ENCODE measurements around the gene MSANTD1.

MSANTD1 gene

GRCh38 chr4:3217266-3217665 is 31.7 kb upstream of the MSANTD1 start:
- Histone ChIP-seq H3K27me3 (ENCODE audit: insufficient read depth, poor library complexity, severe bottlenecking) (no peaks in the 10 kb centered on the region), H3K4me3 (replicated peaks; ENCODE audit: insufficient read depth, low read length) (no peak overlapping the region), H3K27ac (replicated peaks) (no peak overlapping the region)
- TF ChIP-seq CTCF (IDR thresholded peaks at IDR 0.05; ENCODE audit: insufficient read depth, low read length) (no peak), REST (IDR thresholded peaks at IDR 0.05; ENCODE audit: insufficient replicate concordance, low read depth) (no peak), GABPA (IDR thresholded peaks at IDR 0.05; ENCODE audit: low read depth) (no peak), POLR2AphosphoS5 (IDR thresholded peaks at IDR 0.05; ENCODE audit: low read depth) (no peak), SPI1 (IDR thresholded peaks at IDR 0.05; ENCODE audit: borderline replicate concordance, low read depth) (no peak)
- no peak for DNase-seq (ENCODE audit: low read depth in 1 of 2, low spot score in 1 of 2)

- no peak overlapping the region for H3K4me3 ChIP-seq (replicated peaks; ENCODE audit: insufficient read depth, low read length)
- DNase-seq (ENCODE audit: low read depth in 1 of 2, low spot score in 1 of 2), result no peak
- TF ChIP-seq REST (IDR thresholded peaks at IDR 0.05; ENCODE audit: insufficient replicate concordance, low read depth) (no peak), CTCF (IDR thresholded peaks at IDR 0.05; ENCODE audit: insufficient read depth, low read length) (no peak), GABPA (IDR thresholded peaks at IDR 0.05; ENCODE audit: low read depth) (no peak), SPI1 (IDR thresholded peaks at IDR 0.05; ENCODE audit: borderline replicate concordance, low read depth) (no peak), POLR2AphosphoS5 (IDR thresholded peaks at IDR 0.05; ENCODE audit: low read depth) (no peak)
These were observed 31.2 kb upstream of the MSANTD1 start for GRCh38 chr4:3217771-3218170.

GRCh38 chr4:3218824-3219760 is 29.9 kb upstream of the MSANTD1 start:
- H3K27ac ChIP-seq (replicated peaks), result no peak overlapping the region
- H3K27me3 ChIP-seq (ENCODE audit: insufficient read depth, poor library complexity, severe bottlenecking), result no peaks in the 10 kb centered on the region
- H3K4me3 ChIP-seq (replicated peaks; ENCODE audit: insufficient read depth, low read length), result no peak overlapping the region
- TF ChIP-seq SPI1 (IDR thresholded peaks at IDR 0.05; ENCODE audit: borderline replicate concordance, low read depth), result no peak
- TF ChIP-seq CTCF (IDR thresholded peaks at IDR 0.05; ENCODE audit: insufficient read depth, low read length), result no peak
- TF ChIP-seq GABPA (IDR thresholded peaks at IDR 0.05; ENCODE audit: low read depth), result no peak
- TF ChIP-seq POLR2AphosphoS5 (IDR thresholded peaks at IDR 0.05; ENCODE audit: low read depth), result no peak
- no peak for TF ChIP-seq REST (IDR thresholded peaks at IDR 0.05; ENCODE audit: insufficient replicate concordance, low read depth)
- DNase-seq (ENCODE audit: low read depth in 1 of 2, low spot score in 1 of 2), result no peak

More at GRCh38 chr4:3217771-3218170, 31.2 kb upstream of the MSANTD1 start:
- Histone ChIP-seq H3K27ac (replicated peaks) (no peak overlapping the region), H3K27me3 (ENCODE audit: insufficient read depth, poor library complexity, severe bottlenecking) (no peaks in the 10 kb centered on the region)

All from HL-60 (cell line).